ENCODE results near the gene CBARP.

CBARP gene

GRCh38 chr19:1266129-1266915 is 28.5 kb upstream of the CBARP start (continued):
- no peak for TF ChIP-seq ZNF514 (tag by site-specific recombination; IDR thresholded peaks at IDR 0.05)
- TF ChIP-seq ZNF521 (tag by site-specific recombination; IDR thresholded peaks at IDR 0.05), result no peak
- TF ChIP-seq ZNF292 (tag by site-specific recombination; IDR thresholded peaks at IDR 0.05; ENCODE audit: borderline replicate concordance, low read depth), result no peak
- TF ChIP-seq ZNF785 (tag by site-specific recombination; IDR thresholded peaks at IDR 0.05), result 0 out of 2 replicates have a peak, but pooled peaks have one; percentile 4
- TF ChIP-seq ZNF692 (tag by site-specific recombination; IDR thresholded peaks at IDR 0.05), result peak; percentile 68
- TF ChIP-seq ZNF146 (tag by site-specific recombination; IDR thresholded peaks at IDR 0.05), result no peak
- TF ChIP-seq ZNF768 (tag by site-specific recombination; IDR thresholded peaks at IDR 0.05), result no peak
- no peak for TF ChIP-seq IKZF3 (tag by site-specific recombination; IDR thresholded peaks at IDR 0.05)
- TF ChIP-seq KLF1 (tag by site-specific recombination; IDR thresholded peaks at IDR 0.05), result peak; percentile 98
- no peak for TF ChIP-seq ZNF670 (tag by site-specific recombination; IDR thresholded peaks at IDR 0.05; ENCODE audit: low read depth)
- TF ChIP-seq ZNF114 (tag by site-specific recombination; IDR thresholded peaks at IDR 0.05), result no peak
- no peak for TF ChIP-seq ZNF391 (tag by site-specific recombination; IDR thresholded peaks at IDR 0.05; ENCODE audit: borderline replicate concordance, low read depth)
- no peak for TF ChIP-seq ZNF585B (tag by site-specific recombination; IDR thresholded peaks at IDR 0.05)
- TF ChIP-seq ZNF404 (tag by site-specific recombination; IDR thresholded peaks at IDR 0.05), result no peak
- TF ChIP-seq ZNF707 (tag by site-specific recombination; IDR thresholded peaks at IDR 0.05), result no peak
- TF ChIP-seq PRDM1 (tag by site-specific recombination; IDR thresholded peaks at IDR 0.05), result no peak
- no peak for TF ChIP-seq ZNF560 (tag by site-specific recombination; IDR thresholded peaks at IDR 0.05; ENCODE audit: borderline replicate concordance)
- no peak for TF ChIP-seq PRDM6 (tag by site-specific recombination; IDR thresholded peaks at IDR 0.05)
- no peak for TF ChIP-seq ZNF777 (tag by site-specific recombination; IDR thresholded peaks at IDR 0.05; ENCODE audit: borderline replicate concordance)
- no peak for TF ChIP-seq KLF10 (tag by site-specific recombination; IDR thresholded peaks at IDR 0.05)
- peak; percentile 84 for TF ChIP-seq ZNF341 (tag by site-specific recombination; IDR thresholded peaks at IDR 0.05; ENCODE audit: low read depth)
- TF ChIP-seq ZNF416 (tag by site-specific recombination; IDR thresholded peaks at IDR 0.05), result no peak
- TF ChIP-seq ZNF510 (tag by site-specific recombination; IDR thresholded peaks at IDR 0.05; ENCODE audit: insufficient replicate concordance), result no peak
- peak; percentile 72 for TF ChIP-seq ZNF398 (tag by site-specific recombination; IDR thresholded peaks at IDR 0.05)
- TF ChIP-seq PRDM2 (tag by site-specific recombination; IDR thresholded peaks at IDR 0.05; ENCODE audit: borderline replicate concordance), result no peak; the same call in 1 of the 2 replicates
- peak; percentile 72 for TF ChIP-seq ZIC2 (tag by site-specific recombination; IDR thresholded peaks at IDR 0.05)
- no peak for TF ChIP-seq ZNF354C (tag by site-specific recombination; IDR thresholded peaks at IDR 0.05; ENCODE audit: borderline replicate concordance, low read depth)
- TF ChIP-seq ZNF449 (tag by site-specific recombination; IDR thresholded peaks at IDR 0.05), result no peak

Measured in HEK293 (cell line).